Measurements from ENCODE around the gene MC5R.

GRCh38 chr18:13810950-13811485 is 12.9 kb upstream of the MC5R start:
- no peak for TF ChIP-seq CTCF (IDR thresholded peaks at IDR 0.05)
- TF ChIP-seq POLR2A (IDR thresholded peaks at IDR 0.05) = no peak
